ENCODE data around the gene TMEM245. TPM values are rescaled to one million over a fixed set of nuclear protein-coding genes. Genes with fewer than 3 reads are reported as not detected.

TMEM245 gene
- total RNA-seq, 1 donor from 2014 or later = 85.3 TPM

- DNase-seq (ENCODE audit: low spot score) = no peak
- Histone ChIP-seq H3K4me2 (no peak overlapping the region), H3F3A (ENCODE audit: low read depth) (peaks cover 18% of the 10 kb centered on the region), H3K27me3 (no peaks in the 10 kb centered on the region), H2AFZ (replicated peaks) (no peak overlapping the region), H3K9ac (no peak overlapping the region), H4K20me1 (ENCODE audit: low read depth) (peaks cover 32% of the 10 kb centered on the region), H3K79me2 (ENCODE audit: low read depth) (peaks cover 29% of the 10 kb centered on the region), H3K36me3 (peaks cover 8% of the 10 kb centered on the region), H3K9me3 (ENCODE audit: low read depth) (no peaks in the 10 kb centered on the region), H3K4me3 (no peak overlapping the region), H3K27ac (no peak overlapping the region), H3K4me1 (peaks cover 11% of the 10 kb centered on the region)
- H3K4me1 Mint-ChIP-seq = peaks cover 36% of the 10 kb centered on the region
- peak overlapping the region; percentile 95 for H3K4me3 Mint-ChIP-seq
- TF ChIP-seq EZH2phosphoT487 (IDR thresholded peaks at IDR 0.05) (no peak), CTCF (IDR thresholded peaks at IDR 0.05) (no peak), EZH2 (IDR thresholded peaks at IDR 0.05) (no peak)
- no peak overlapping the region for H3K27ac Mint-ChIP-seq
- H3K27me3 Mint-ChIP-seq (ENCODE audit: insufficient read depth, low read depth) = no peaks in the 10 kb centered on the region
- H3K9me3 Mint-ChIP-seq = no peaks in the 10 kb centered on the region
- H3K36me3 Mint-ChIP-seq = peaks cover 9% of the 10 kb centered on the region
These were observed 105.0 kb downstream of the TMEM245 start for GRCh38 chr9:109014608-109015280.

GRCh38 chr9:109013679-109014607 lies 105.8 kb downstream of the TMEM245 start:
- Histone ChIP-seq H3K9ac (no peak overlapping the region), H3K27ac (peak overlapping the region; percentile 16), H2AFZ (replicated peaks) (no peak overlapping the region), H4K20me1 (ENCODE audit: low read depth) (peaks cover 32% of the 10 kb centered on the region), H3K36me3 (no peaks in the 10 kb centered on the region), H3F3A (ENCODE audit: low read depth) (peaks cover 18% of the 10 kb centered on the region), H3K79me2 (ENCODE audit: low read depth) (peaks cover 37% of the 10 kb centered on the region), H3K4me3 (peak overlapping the region; percentile 97), H3K4me1 (peaks cover 11% of the 10 kb centered on the region), H3K27me3 (no peaks in the 10 kb centered on the region), H3K9me3 (ENCODE audit: low read depth) (no peaks in the 10 kb centered on the region), H3K4me2 (peak overlapping the region; percentile 75)
- Mint-ChIP-seq H3K27ac (peak overlapping the region; percentile 91), H3K4me3 (peak overlapping the region; percentile 95), H3K27me3 (ENCODE audit: insufficient read depth, low read depth) (no peaks in the 10 kb centered on the region), H3K4me1 (peaks cover 36% of the 10 kb centered on the region), H3K9me3 (no peaks in the 10 kb centered on the region), H3K36me3 (peaks cover 12% of the 10 kb centered on the region)
- TF ChIP-seq CTCF (IDR thresholded peaks at IDR 0.05) = no peak
- TF ChIP-seq EZH2 (IDR thresholded peaks at IDR 0.05) = no peak
- no peak for TF ChIP-seq EZH2phosphoT487 (IDR thresholded peaks at IDR 0.05)
- DNase-seq (ENCODE audit: low spot score) = peak; percentile 25

GRCh38 chr9:109012876-109013678 lies 106.7 kb downstream of the TMEM245 start, which contains the start of gene CTNNAL1:
TSS of gene CTNNAL1 (minus strand) at chr9:109013499. CDS start at chr9:109013442, 57 bp downstream.
- H3K79me2 ChIP-seq (ENCODE audit: low read depth) = peaks cover 46% of the 10 kb centered on the region
- H3K36me3 ChIP-seq = no peaks in the 10 kb centered on the region
- no peaks in the 10 kb centered on the region for H3K9me3 ChIP-seq (ENCODE audit: low read depth)
- peak within 1 kb of the TSS; percentile 97 for H3K4me3 ChIP-seq
- peaks cover 11% of the 10 kb centered on the region for H3K4me1 ChIP-seq
- peaks cover 18% of the 10 kb centered on the region for H3F3A ChIP-seq (ENCODE audit: low read depth)
- peaks cover 36% of the 10 kb centered on the region for H3K4me1 Mint-ChIP-seq
- DNase-seq (ENCODE audit: low spot score) = peak; percentile 96
- H3K4me2 ChIP-seq = peak within 1 kb of the TSS; percentile 75
- H3K27me3 Mint-ChIP-seq (ENCODE audit: insufficient read depth, low read depth) = no peaks in the 10 kb centered on the region
- H3K36me3 Mint-ChIP-seq = peaks cover 13% of the 10 kb centered on the region
- H3K27ac Mint-ChIP-seq = peak within 1 kb of the TSS; percentile 91
- peak within 1 kb of the TSS; percentile 97 for H3K4me3 Mint-ChIP-seq
- H4K20me1 ChIP-seq (ENCODE audit: low read depth) = peaks cover 32% of the 10 kb centered on the region
- H3K27me3 ChIP-seq = no peaks in the 10 kb centered on the region
- TF ChIP-seq EZH2 (IDR thresholded peaks at IDR 0.05) = peak; percentile 39
- TF ChIP-seq EZH2phosphoT487 (IDR thresholded peaks at IDR 0.05) = peak; percentile 37
- TF ChIP-seq CTCF (IDR thresholded peaks at IDR 0.05) = no peak
- H3K9me3 Mint-ChIP-seq = peaks cover 2% of the 10 kb centered on the region
- peak within 1 kb of the TSS; percentile 67 for H3K9ac ChIP-seq
- H2AFZ ChIP-seq (replicated peaks) = peak within 1 kb of the TSS; percentile 93
- H3K27ac ChIP-seq = peak within 1 kb of the TSS; percentile 81
